IPS DF 19.7 (cell line): ENCODE data around the gene PI4KB.
"Not testable (repeated sequence)": the region's sequence is repeated elsewhere in the genome, so short reads cannot be mapped to it uniquely, and the experiment has no call there.

Experiments used
- DNase-seq: peaks from one replicate; pipeline ENCODE4 v3.0.0-alpha.2; 2013; ENCODE audit warnings: low read depth, low spot score

The PI4KB gene

GRCh38 chr1:151327223-151327902 is at the start of gene PI4KB:
Gene PI4KB (minus strand): TSS chr1:151327416. CDS start chr1:151316481, 10,935 bp downstream.
- DNase-seq, result peak; percentile 93

DNA sequence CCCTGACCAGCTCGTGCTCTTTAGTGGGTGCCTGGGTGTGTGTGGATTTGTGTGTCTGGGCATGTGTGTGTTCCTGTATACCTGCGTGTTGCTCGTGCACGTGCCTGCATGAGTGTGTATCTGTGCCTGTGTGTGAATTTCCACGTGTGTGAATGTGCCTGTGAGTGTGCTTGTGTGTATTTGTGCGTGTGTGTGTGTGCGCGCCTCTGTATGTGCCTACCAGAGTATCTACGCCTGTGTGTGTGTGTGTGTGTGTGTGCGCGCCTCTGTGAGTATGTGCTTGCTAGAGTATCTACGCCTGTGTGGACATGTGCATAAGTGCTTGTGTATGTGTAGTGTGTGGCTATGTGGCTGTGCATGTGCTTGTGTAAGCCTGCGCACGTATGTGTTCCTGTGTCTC is 46.0 kb upstream of the PI4KB start:
- DNase-seq, result no peak

DNA sequence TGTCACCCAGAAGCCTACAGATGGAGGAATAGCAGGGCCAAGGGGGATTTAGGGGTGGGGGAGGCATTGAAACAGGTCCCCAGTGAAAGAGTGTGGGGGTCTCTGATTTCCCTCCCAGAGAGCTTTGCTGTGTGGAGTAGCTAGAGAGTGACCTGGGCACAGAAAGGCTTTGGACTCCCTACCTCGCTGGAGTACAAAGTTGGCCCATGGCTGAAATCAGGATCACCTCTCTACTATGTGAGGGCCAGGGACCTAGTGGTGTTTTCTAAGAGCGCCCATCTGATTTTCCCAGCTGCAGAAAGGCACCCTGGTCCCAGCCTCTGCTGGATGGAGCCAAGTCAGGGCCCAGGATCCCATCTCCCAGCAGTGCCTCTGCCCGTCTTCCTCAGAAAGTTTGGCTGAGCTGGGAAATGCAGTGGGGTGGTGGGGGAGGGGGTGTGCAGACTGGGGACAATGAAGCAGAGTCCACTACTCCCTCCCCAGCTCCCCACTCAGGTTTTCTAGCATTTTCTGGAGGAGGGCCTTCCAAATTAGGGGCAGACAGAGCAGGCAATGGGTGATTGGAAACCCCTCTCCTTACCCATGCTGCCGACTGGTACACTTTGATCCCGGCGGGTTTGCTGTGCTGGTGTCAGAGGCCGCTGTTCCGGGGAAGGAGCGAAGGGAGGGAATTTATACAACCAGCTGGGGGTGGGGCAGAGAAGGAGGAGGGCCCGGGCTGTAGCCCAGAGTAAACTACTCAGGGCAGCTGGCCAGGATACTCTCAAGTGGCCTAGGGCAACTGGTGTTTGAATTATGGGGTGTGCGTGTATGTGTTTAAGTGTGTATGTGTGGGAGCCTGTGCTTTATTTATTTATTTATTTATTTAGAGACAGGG is 45.1 kb upstream of the PI4KB start, which contains the start of gene SELENBP1:
TSS of gene SELENBP1 (minus strand) at position 648 of the 877 bp plus-strand sequence. CDS start at position 584, 64 bp downstream.
- DNase-seq, result peak; percentile 17

DNA sequence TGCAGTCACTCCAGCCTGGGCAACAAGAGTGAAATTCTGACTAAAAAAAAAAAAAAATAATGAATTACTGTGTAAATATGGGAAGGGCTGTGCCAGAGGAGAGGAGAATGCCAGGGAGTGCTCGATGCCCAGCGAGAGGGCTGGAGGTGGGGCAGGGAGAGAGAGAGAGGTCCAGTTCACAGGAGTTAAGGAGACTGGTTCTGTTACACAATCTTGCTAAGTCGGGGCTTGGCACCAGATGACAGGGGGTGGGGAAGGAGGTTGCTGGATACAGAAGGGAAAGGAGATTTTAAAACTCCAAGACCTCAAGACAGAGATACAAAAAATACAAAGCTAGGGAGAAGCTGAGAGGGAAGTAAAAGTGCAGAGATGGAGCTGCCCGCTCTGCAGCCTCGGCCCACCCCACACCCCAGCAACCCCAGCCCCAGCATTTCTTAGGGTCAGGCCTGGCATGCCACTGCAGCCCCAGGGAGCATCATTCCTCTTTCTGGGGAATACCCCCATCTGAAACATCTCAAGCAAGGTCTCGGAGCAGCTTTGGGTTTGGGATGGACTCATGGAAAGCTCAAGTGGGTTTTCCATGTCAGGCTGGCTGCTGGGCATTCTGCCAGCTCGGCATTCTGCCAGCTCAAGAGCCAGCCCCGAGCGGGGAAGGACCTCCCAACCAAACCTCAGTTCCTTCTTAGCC is 44.3 kb upstream of the PI4KB start:
- DNase-seq, result no peak

DNA sequence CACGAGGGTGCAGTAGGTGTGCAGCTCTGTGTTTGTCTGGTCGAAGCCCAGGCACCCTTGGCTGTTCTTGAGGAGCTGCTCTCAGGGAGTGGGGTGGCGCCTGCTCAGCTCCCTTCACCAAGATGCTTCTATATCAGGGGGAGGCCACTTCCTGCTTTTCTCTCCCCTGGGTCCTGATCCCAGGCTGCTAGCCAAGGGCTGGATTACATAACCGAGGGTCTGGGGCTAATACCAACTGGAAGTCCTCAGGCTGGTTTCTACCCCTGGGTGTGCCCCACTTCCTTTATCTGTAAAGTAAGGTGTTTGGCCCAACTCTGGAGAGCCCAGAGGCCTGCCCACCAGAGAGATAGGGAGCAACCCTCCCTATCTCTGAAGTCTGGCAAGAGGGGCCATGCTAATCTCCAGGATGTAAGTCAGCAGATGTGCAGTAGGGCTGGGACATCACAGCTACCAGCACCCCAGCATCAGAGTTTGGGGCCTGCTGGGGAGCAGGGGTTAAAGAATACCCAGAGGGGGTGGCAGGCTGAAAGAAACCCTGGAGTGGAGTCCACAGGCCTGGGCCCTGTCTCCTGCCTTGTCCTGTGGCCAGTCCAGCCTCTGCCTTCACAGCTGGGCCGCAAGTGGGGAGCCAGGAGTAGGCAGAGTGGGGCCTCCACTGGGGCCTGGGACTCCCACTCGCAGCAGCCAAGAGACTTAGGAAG is 43.1 kb upstream of the PI4KB start:
- DNase-seq, result no peak

GRCh38 chr1:151369621-151370048 is 42.4 kb upstream of the PI4KB start:
- no peak for DNase-seq

DNA sequence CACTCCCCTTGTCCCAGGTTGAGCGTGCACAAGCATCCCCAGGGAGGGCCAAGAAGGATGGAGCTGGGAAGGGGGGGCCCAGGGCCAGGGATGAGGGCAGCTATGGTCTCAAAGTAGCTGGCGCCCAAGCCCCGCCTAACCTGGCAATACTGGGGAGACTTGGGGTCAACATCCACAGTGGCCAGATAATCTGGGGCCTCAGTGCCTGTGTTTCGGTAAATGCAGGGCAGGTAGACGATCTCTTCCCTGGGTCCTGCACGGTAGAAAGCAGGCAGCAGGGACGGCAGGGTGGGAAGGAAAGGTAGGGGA is 42.0 kb upstream of the PI4KB start:
- no peak for DNase-seq

GRCh38 chr1:151368393-151369301 is 41.4 kb upstream of the PI4KB start:
- no peak for DNase-seq

DNA sequence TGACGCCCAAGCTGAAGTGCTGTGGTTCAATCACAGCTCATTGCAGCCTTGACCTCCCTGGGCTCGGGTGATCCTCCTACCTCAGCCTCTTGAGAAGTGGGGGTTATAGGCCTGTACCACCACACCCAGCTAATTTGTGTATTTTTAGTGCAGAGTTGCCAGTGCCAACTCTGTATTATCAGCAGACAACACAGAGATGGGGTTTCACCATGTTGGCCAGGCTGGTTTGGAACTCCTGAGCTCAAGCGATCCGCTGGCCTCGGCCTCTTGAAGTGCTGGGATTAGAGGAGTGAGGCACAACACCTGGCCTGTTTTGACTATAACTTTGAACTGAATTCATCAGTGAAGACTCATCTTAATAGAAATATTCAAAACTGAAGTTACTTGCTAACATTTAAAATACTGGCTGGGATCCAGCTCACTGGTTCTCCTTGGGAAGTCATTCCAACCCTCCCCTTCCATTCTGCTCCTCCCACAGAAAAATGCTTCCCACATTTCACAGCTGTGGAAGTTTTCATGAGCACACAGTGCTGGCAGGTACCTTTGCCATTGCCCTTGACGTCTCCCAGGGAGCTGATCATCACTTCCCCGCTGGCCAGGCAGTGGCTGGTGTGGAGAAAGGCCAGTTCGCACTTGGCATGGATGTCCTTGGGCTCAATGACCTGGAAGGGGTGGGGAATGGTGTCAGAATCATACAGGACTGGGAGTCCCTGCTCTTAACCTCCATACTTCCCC is 40.6 kb upstream of the PI4KB start:
- DNase-seq, result no peak

GRCh38 chr1:151364996-151365395 is 37.8 kb upstream of the PI4KB start:
- DNase-seq, result no peak

DNA sequence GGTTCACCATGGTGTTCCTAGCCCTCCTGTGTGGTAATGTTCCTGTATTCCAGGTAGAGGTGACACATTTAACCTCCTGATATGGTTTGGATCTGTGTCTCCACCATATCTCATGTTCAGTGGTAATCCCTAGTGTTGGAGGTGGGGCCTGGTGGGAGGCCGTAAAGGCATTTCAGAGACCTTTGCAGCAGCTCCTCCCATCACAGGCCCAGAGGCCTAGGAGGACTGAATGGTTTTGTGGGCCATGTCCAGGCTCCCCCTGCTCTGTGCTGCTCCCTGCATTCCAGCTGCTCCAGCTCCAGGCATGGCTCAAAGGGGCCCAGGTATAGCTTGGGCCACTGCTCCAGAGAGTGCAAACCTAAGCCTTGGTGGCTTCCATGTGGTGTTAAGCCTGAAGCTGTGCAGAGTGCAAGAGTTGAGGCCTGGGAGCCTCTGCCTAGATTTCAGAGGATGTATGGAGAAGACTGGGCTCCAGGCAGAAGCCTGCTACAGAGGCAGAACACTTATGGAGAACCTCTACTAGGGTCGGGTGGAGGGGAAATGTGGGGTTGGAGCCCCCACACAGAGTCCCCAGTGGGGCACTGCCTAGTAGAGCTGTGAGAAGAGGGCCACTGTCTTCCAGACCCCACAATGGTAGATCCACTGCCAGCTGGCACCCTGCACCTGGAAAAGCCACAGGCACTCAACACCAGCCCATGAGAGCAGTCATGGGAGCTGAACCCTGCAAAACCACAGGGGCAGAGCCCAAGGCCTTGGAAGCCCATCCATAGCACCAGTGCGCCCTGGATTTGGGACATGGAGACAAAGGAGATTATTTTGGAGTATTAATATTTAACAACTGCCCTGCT is 35.3 kb upstream of the PI4KB start:
- no peak for DNase-seq

DNA sequence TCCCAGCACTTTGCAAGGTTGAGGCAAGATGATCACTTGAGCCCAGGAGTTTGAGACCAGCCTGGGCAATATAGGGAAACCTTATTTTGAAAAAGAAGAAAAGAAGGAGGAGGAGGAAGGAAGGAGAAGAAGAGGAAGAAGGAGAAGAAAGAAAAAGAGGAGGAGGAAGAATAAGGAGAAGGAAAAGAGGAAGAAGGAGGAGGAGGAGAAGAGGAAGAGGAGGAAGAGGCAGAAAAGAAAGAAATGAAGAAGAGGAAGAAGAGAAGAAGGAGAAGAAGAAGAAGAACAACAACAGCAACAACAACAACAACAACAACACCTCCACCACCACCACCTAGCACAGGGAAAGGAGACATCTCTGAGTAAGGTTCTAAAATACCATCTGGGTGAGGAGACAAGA is 34.7 kb upstream of the PI4KB start:
- no peak for DNase-seq

DNA sequence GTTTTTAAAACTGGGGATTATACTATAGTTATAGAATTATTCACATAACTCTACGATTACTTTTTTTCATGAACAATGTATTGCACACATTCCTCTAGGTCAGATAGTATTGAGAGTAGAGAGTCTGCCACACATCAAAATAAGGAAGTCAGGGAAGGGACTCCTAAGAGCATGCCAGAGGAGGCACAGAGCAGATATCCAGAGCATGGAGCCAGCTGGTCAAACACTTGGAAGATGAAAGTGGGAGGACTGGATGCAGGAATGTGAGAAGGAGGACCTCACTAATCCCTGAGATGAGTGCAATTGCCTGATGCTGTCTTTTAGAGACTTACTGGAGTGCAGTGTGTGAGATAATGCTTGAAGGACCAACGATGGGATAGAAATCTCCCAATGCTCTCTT is 29.5 kb upstream of the PI4KB start:
- no peak for DNase-seq

GRCh38 chr1:151352021-151352718 is 25.0 kb upstream of the PI4KB start:
- no peak for DNase-seq

DNA sequence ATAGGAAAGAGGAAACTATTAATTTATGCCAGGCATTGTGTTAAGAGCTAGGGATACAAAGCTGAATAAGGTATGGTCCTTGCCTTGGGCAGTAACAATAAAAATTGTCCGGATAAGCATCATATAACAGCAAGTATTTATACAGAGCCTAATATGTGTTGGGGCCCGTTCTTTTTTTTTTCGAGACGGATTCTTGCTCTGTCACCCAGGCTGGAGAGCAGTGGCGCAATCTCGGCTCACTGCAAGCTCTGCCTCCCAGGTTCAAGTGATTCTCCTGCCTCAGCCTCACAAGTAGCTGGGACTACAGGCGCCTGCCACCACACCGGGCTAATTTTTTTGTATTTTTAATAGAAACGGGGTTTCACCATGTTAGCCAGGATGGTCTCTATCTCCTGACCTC is 23.1 kb upstream of the PI4KB start:
- not testable (repeated sequence) for DNase-seq

GRCh38 chr1:151347523-151348246 is 20.5 kb upstream of the PI4KB start:
- DNase-seq, result no peak

DNA sequence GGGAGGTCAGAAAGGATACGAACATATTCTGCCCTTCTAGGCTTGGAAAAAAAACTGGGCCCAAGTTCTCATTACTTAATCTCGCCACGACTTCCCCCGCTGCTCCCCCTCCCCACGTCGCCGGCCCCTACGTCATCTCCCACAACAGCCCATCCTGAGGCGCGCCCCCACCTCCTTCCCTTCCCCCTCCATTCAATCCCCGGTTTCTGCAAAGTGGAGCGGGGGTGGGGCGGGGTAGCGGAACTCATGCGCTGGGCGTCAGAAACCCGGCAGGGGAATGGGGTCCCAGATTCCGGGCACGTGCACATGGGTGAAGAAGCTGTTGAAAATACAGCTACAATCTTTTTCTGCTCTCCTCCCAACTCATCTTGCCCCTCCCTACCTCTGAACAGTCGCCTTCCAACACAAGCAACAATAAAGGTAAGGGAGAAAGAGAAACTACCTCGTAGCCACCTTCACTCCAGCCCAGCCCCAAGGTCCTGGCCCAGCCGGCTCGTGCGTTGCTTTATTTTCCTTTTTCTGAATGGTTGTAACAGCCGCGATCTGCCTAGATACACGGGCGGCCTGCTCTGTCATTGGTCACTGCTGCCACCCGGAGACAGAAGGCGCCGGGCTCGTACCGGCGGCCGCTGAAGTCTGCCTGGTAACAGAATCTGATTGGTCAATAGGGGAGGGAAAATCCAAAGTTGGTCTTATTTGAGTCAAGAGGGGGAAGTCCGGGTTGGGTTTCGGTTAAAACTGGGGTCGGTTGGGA is 19.7 kb upstream of the PI4KB start, which contains the start of gene RFX5:
TSS of gene RFX5 (minus strand) at position 484 of the 754 bp plus-strand sequence. CDS start 932 bp downstream, outside the sequence.
- peak; percentile 99 for DNase-seq
